ENCODE measurements around the gene SANBR. TPM values are rescaled to one million over a fixed set of nuclear protein-coding genes. Genes with fewer than 3 reads are reported as not detected.

Gene SANBR
- total RNA-seq, 1 experiment from 2014 or later, result 10.1 TPM

- Histone ChIP-seq H3K27me3 (ENCODE audit: insufficient read depth, low read length) (no peaks in the 10 kb centered on the region), H3K14ac (ENCODE audit: insufficient read depth, low read length) (no peak overlapping the region), H2AK5ac (ENCODE audit: insufficient read length, low read length) (no peak overlapping the region), H3K27ac (ENCODE audit: insufficient read length, low read depth, low read length) (no peak overlapping the region), H3K4ac (ENCODE audit: low read depth, low read length) (no peak overlapping the region), H3T11ph (ENCODE audit: low read length) (no peak overlapping the region), H3K56ac (ENCODE audit: insufficient read length, low read depth, low read length) (no peak overlapping the region), H4K20me1 (ENCODE audit: control insufficient read depth, insufficient read depth, insufficient read length) (no peaks in the 10 kb centered on the region), H3K4me1 (ENCODE audit: insufficient read depth, low read length) (no peaks in the 10 kb centered on the region), H3K9me3 (ENCODE audit: control insufficient read depth, low read depth, low read length) (no peaks in the 10 kb centered on the region), H3K79me1 (ENCODE audit: insufficient read depth, low read depth, low read length, poor library complexity, severe bottlenecking) (no peaks in the 10 kb centered on the region), H3K9ac (ENCODE audit: extremely low read depth, insufficient read length, low read length) (no peak overlapping the region), H4K8ac (replicated peaks; ENCODE audit: insufficient read length, low read depth, low read length) (no peak overlapping the region), H2BK15ac (ENCODE audit: low read depth, low read length) (no peak overlapping the region), H2BK20ac (ENCODE audit: low read depth, low read length, poor library complexity, severe bottlenecking) (no peak overlapping the region), H2BK120ac (ENCODE audit: low read depth, low read length, poor library complexity, severe bottlenecking) (no peak overlapping the region), H2BK5ac (ENCODE audit: insufficient read length, low read length) (no peak overlapping the region), H3K23ac (ENCODE audit: insufficient read length, low read depth, low read length) (no peak overlapping the region), H4K91ac (ENCODE audit: insufficient read length, low read depth, low read length) (no peak overlapping the region), H3K23me2 (ENCODE audit: insufficient read length, low read depth, low read length, poor library complexity, severe bottlenecking) (no peaks in the 10 kb centered on the region), H3K4me2 (ENCODE audit: insufficient read depth, insufficient read length, low read length) (no peak overlapping the region), H2AFZ (ENCODE audit: low read length) (no peak overlapping the region), H3K79me2 (ENCODE audit: insufficient read depth, low read length) (no peaks in the 10 kb centered on the region), H4K5ac (ENCODE audit: insufficient read length, low read depth, low read length) (no peak overlapping the region), H3K18ac (ENCODE audit: insufficient read length, low read depth, low read length) (no peak overlapping the region), H2BK12ac (ENCODE audit: insufficient read length, low read depth, low read length) (no peak overlapping the region)
- Mint-ChIP-seq H3K36me3 (ENCODE audit: insufficient read depth in 1 of 3, low read depth in 3 of 3) (peaks cover 4 to 16% (median 11%) of the 10 kb centered on the region in 3 experiments; a peak in 5 of 7 replicates), H3K4me3 (no peak overlapping the region), H3K9me3 (no peaks in the 10 kb centered on the region), H3K4me1 (no peaks in the 10 kb centered on the region), H3K27ac (no peak overlapping the region), H3K27me3 (ENCODE audit: low read depth) (no peaks in the 10 kb centered on the region)
- TF ChIP-seq CTCF (conservative IDR thresholded peaks at IDR 0.05), result no peak
- WGBS (ENCODE audit: extremely low coverage, insufficient read length, low lambda C conversion rate), result no CpG with 5 or more reads among the region's 8 CpGs
- DNase-seq, result no peak
These were observed 25.8 kb downstream of the SANBR start for GRCh38 chr2:61091485-61091884.

Data from H9 (cell line).